ENCODE measurements around the gene SLC41A1.

DNA sequence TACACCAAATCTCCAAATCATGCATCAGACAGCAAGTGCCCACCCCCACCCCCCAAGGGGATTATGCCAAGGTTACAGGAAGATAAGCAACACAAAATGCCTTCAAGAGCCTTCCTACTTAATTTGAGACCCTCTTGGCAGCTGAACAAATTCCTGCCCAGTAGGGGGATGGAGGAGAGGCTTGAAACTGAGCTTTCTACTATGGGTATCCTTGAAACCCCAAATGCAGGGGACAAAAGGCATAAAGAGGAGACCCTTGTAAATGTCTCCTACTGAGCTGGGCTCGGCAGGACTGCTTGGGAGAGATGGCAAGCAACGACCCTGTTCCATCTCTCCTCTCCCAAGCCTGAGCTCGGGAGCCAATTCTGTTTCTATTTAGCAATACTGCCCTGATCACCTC is 3.5 kb downstream of the SLC41A1 start:
- TF ChIP-seq, protein P1, sequence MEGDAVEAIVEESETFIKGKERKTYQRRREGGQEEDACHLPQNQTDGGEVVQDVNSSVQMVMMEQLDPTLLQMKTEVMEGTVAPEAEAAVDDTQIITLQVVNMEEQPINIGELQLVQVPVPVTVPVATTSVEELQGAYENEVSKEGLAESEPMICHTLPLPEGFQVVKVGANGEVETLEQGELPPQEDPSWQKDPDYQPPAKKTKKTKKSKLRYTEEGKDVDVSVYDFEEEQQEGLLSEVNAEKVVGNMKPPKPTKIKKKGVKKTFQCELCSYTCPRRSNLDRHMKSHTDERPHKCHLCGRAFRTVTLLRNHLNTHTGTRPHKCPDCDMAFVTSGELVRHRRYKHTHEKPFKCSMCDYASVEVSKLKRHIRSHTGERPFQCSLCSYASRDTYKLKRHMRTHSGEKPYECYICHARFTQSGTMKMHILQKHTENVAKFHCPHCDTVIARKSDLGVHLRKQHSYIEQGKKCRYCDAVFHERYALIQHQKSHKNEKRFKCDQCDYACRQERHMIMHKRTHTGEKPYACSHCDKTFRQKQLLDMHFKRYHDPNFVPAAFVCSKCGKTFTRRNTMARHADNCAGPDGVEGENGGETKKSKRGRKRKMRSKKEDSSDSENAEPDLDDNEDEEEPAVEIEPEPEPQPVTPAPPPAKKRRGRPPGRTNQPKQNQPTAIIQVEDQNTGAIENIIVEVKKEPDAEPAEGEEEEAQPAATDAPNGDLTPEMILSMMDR (IDR thresholded peaks at IDR 0.05), result no peak
- TF ChIP-seq POLR2A (IDR thresholded peaks at IDR 0.05), result no peak
